ENCODE data around the gene SUGCT.
"Not testable (repeated sequence)": the region's sequence is repeated elsewhere in the genome, so short reads cannot be mapped to it uniquely, and the experiment has no call there.

The SUGCT gene

GRCh38 chr7:40197527-40197926 lies 62.7 kb downstream of the SUGCT start:
- in situ Hi-C loops (cut with MboI; ENCODE audit: low sequenced_read_pairs): no loop called here
- Histone ChIP-seq H3K4me3 (no peak overlapping the region), H3K4me1 (peaks cover 8% of the 10 kb centered on the region), H3K9me3 (no peaks in the 10 kb centered on the region), H3K27me3 (ENCODE audit: low read depth) (no peaks in the 10 kb centered on the region), H3K36me3 (replicated peaks) (no peaks in the 10 kb centered on the region)
- no peak for DNase-seq (ENCODE audit: low spot score in 2 of 2)

- peak in 1 of 2 experiments; percentile 15 for DNase-seq (ENCODE audit: low spot score in 2 of 2)
- in situ Hi-C loops (cut with MboI; ENCODE audit: low sequenced_read_pairs): no loop called here
Measured at GRCh38 chr7:40199076-40199802, 64.4 kb downstream of the SUGCT start.

GRCh38 chr7:40200791-40201190 lies 66.0 kb downstream of the SUGCT start:
- H3K27me3 ChIP-seq (ENCODE audit: low read depth): no peaks in the 10 kb centered on the region
- in situ Hi-C loops (cut with MboI; ENCODE audit: low sequenced_read_pairs): no loop called here

More at GRCh38 chr7:40199076-40199802, 64.4 kb downstream of the SUGCT start:
- H3K4me1 ChIP-seq: peaks cover under 1% of the 10 kb centered on the region; the same call in 1 of the 2 replicates
- H3K27me3 ChIP-seq (ENCODE audit: low read depth): no peaks in the 10 kb centered on the region
- H3K36me3 ChIP-seq (replicated peaks): no peaks in the 10 kb centered on the region
- no peak overlapping the region for H3K4me3 ChIP-seq
- no peaks in the 10 kb centered on the region for H3K9me3 ChIP-seq

GRCh38 chr7:40202851-40203250 lies 68.0 kb downstream of the SUGCT start:
- in situ Hi-C loops (cut with MboI; ENCODE audit: low sequenced_read_pairs): no loop called here
- no peaks in the 10 kb centered on the region for H3K27me3 ChIP-seq (ENCODE audit: low read depth)

More at GRCh38 chr7:40200791-40201190, 66.0 kb downstream of the SUGCT start:
- H3K9me3 ChIP-seq: no peaks in the 10 kb centered on the region
- DNase-seq (ENCODE audit: low spot score in 2 of 2): no peak
- no peak overlapping the region for H3K4me3 ChIP-seq
- no peaks in the 10 kb centered on the region for H3K4me1 ChIP-seq
- H3K36me3 ChIP-seq (replicated peaks): no peaks in the 10 kb centered on the region

GRCh38 chr7:40204581-40204980 lies 69.8 kb downstream of the SUGCT start:
- no peak overlapping the region for H3K4me3 ChIP-seq
- H3K9me3 ChIP-seq: no peaks in the 10 kb centered on the region
- H3K27me3 ChIP-seq (ENCODE audit: low read depth): no peaks in the 10 kb centered on the region
- H3K4me1 ChIP-seq: no peaks in the 10 kb centered on the region
- in situ Hi-C loops (cut with MboI; ENCODE audit: low sequenced_read_pairs): no loop called here
- no peaks in the 10 kb centered on the region for H3K36me3 ChIP-seq (replicated peaks)
- DNase-seq (ENCODE audit: low spot score in 2 of 2): no peak

More at GRCh38 chr7:40202851-40203250, 68.0 kb downstream of the SUGCT start:
- no peak overlapping the region for H3K4me3 ChIP-seq
- H3K9me3 ChIP-seq: no peaks in the 10 kb centered on the region
- no peak for DNase-seq (ENCODE audit: low spot score in 2 of 2)
- H3K4me1 ChIP-seq: no peaks in the 10 kb centered on the region
- H3K36me3 ChIP-seq (replicated peaks): no peaks in the 10 kb centered on the region

GRCh38 chr7:40205992-40206391 lies 71.2 kb downstream of the SUGCT start:
- Histone ChIP-seq H3K4me1 (no peaks in the 10 kb centered on the region), H3K4me3 (no peak overlapping the region), H3K36me3 (replicated peaks) (no peaks in the 10 kb centered on the region), H3K27me3 (ENCODE audit: low read depth) (no peaks in the 10 kb centered on the region), H3K9me3 (no peaks in the 10 kb centered on the region)
- DNase-seq (ENCODE audit: low spot score in 2 of 2): no peak
- in situ Hi-C loops (cut with MboI; ENCODE audit: low sequenced_read_pairs): no loop called here

GRCh38 chr7:40211276-40212003 lies 76.6 kb downstream of the SUGCT start:
- H3K4me3 ChIP-seq: no peak overlapping the region
- H3K36me3 ChIP-seq (replicated peaks): no peaks in the 10 kb centered on the region
- H3K27me3 ChIP-seq (ENCODE audit: low read depth): no peaks in the 10 kb centered on the region
- no peak for DNase-seq (ENCODE audit: low spot score in 2 of 2)
- no peaks in the 10 kb centered on the region for H3K4me1 ChIP-seq
- in situ Hi-C loops (cut with MboI; ENCODE audit: low sequenced_read_pairs): no loop called here
- H3K9me3 ChIP-seq: no peaks in the 10 kb centered on the region

- Histone ChIP-seq H3K4me3 (no peak overlapping the region), H3K9me3 (no peaks in the 10 kb centered on the region), H3K4me1 (no peaks in the 10 kb centered on the region), H3K27me3 (ENCODE audit: low read depth) (no peaks in the 10 kb centered on the region), H3K36me3 (replicated peaks) (no peaks in the 10 kb centered on the region)
- in situ Hi-C loops (cut with MboI; ENCODE audit: low sequenced_read_pairs): no loop called here
- DNase-seq (ENCODE audit: low spot score in 2 of 2): no peak
Measured at GRCh38 chr7:40213291-40213690, 78.5 kb downstream of the SUGCT start.

- H3K4me3 ChIP-seq: no peak overlapping the region
- no peaks in the 10 kb centered on the region for H3K4me1 ChIP-seq
- DNase-seq (ENCODE audit: low spot score in 2 of 2): no peak
- no peaks in the 10 kb centered on the region for H3K27me3 ChIP-seq (ENCODE audit: low read depth)
- no peaks in the 10 kb centered on the region for H3K36me3 ChIP-seq (replicated peaks)
- H3K9me3 ChIP-seq: no peaks in the 10 kb centered on the region
- in situ Hi-C loops (cut with MboI; ENCODE audit: low sequenced_read_pairs): no loop called here
Measured at GRCh38 chr7:40213856-40214255, 79.1 kb downstream of the SUGCT start.

GRCh38 chr7:40218612-40219011 lies 83.8 kb downstream of the SUGCT start:
- not testable (repeated sequence) for H3K36me3 ChIP-seq (replicated peaks)

GRCh38 chr7:40219917-40220316 lies 85.1 kb downstream of the SUGCT start:
- Histone ChIP-seq H3K4me1 (no peaks in the 10 kb centered on the region), H3K27me3 (ENCODE audit: low read depth) (no peaks in the 10 kb centered on the region), H3K9me3 (no peaks in the 10 kb centered on the region), H3K4me3 (no peak overlapping the region), H3K36me3 (replicated peaks) (no peaks in the 10 kb centered on the region)
- no peak for DNase-seq (ENCODE audit: low spot score in 2 of 2)
- in situ Hi-C loops (cut with MboI; ENCODE audit: low sequenced_read_pairs): no loop called here

More at GRCh38 chr7:40218612-40219011, 83.8 kb downstream of the SUGCT start:
- H3K27me3 ChIP-seq (ENCODE audit: low read depth); H3K9me3 ChIP-seq; in situ Hi-C loops (cut with MboI; ENCODE audit: low sequenced_read_pairs); H3K4me3 ChIP-seq; DNase-seq (ENCODE audit: low spot score in 2 of 2); H3K4me1 ChIP-seq: not testable (repeated sequence)

GRCh38 chr7:40220421-40220911 lies 85.7 kb downstream of the SUGCT start:
- Histone ChIP-seq H3K9me3 (no peaks in the 10 kb centered on the region), H3K36me3 (replicated peaks) (no peaks in the 10 kb centered on the region), H3K27me3 (ENCODE audit: low read depth) (no peaks in the 10 kb centered on the region), H3K4me1 (no peaks in the 10 kb centered on the region), H3K4me3 (no peak overlapping the region)
- no peak for DNase-seq (ENCODE audit: low spot score in 2 of 2)
- in situ Hi-C loops (cut with MboI; ENCODE audit: low sequenced_read_pairs): no loop called here

- Histone ChIP-seq H3K36me3 (replicated peaks) (no peaks in the 10 kb centered on the region), H3K4me1 (no peaks in the 10 kb centered on the region), H3K27me3 (ENCODE audit: low read depth) (no peaks in the 10 kb centered on the region), H3K4me3 (no peak overlapping the region), H3K9me3 (no peaks in the 10 kb centered on the region)
- in situ Hi-C loops (cut with MboI; ENCODE audit: low sequenced_read_pairs): no loop called here
- no peak for DNase-seq (ENCODE audit: low spot score in 2 of 2)
Measured at GRCh38 chr7:40221836-40222235, 87.0 kb downstream of the SUGCT start.

GRCh38 chr7:40223451-40224127 lies 88.8 kb downstream of the SUGCT start:
- in situ Hi-C loops (cut with MboI; ENCODE audit: low sequenced_read_pairs): no loop called here
- DNase-seq (ENCODE audit: low spot score in 2 of 2): no peak
- no peaks in the 10 kb centered on the region for H3K4me1 ChIP-seq
- no peaks in the 10 kb centered on the region for H3K36me3 ChIP-seq (replicated peaks)
- H3K27me3 ChIP-seq (ENCODE audit: low read depth): no peaks in the 10 kb centered on the region
- H3K4me3 ChIP-seq: no peak overlapping the region
- H3K9me3 ChIP-seq: no peaks in the 10 kb centered on the region

Measured in HAP-1 (cell line).